HCEC 1CT (cell line): ENCODE results near the gene ZNF839.

Experiments
- DNase-seq: peaks from one replicate; pipeline ENCODE4 v3.0.0-alpha.2; 2017

ZNF839 gene

GRCh38 chr14:102390064-102390855, 70.7 kb downstream of the ZNF839 start:
- DNase-seq: no peak
